Transverse colon (tissue), 3 donors: ENCODE measurements around the gene SNTG2.

Experiments used
- CTCF ChIP-seq, 5 experiments: fragments of 200-600 bp in 3 of 5; fragments of 450-650 bp in 2 of 5; sonication (generic) in 3 of 5; IDR thresholded peaks; 1 replicate in 2 of 5; 2 replicates in 3 of 5; pipeline ENCODE4 v1.5.1; 2016 to 2017; ENCODE audit warnings: antibody characterized with exemption in 5 of 5, inconsistent platforms in 3 of 5, mild to moderate bottlenecking in 2 of 5, moderate library complexity in 1 of 5
- EP300 ChIP-seq: sonication (generic); formaldehyde crosslinking; IDR thresholded peaks from one replicate; pipeline ENCODE4 v1.6.1; 2017; ENCODE audit warnings: antibody characterized with exemption, low read depth

- TF ChIP-seq CTCF (IDR thresholded peaks at IDR 0.05): no peak
- no peak for TF ChIP-seq EP300
These were observed 95.4 kb downstream of the SNTG2 start for GRCh38 chr2:1046067-1046466.
